HG03558 (cell line): Measurements from ENCODE around the gene HRH3.

Experiments used
- ATAC-seq: cut with Tn5 transposase; IDR thresholded peaks from one replicate; pipeline ENCODE4 v1.9.1; 2021; ENCODE audit warnings: moderate number of reproducible peaks; ENCODE audit not compliant: unreplicated experiment; ENCODE audit errors: extremely low read depth

HRH3 gene

GRCh38 chr20:62217913-62218773 is 1.9 kb downstream of the HRH3 start:
- no peak for ATAC-seq

GRCh38 chr20:62216636-62217566 is 3.2 kb downstream of the HRH3 start:
- ATAC-seq = no peak

DNA sequence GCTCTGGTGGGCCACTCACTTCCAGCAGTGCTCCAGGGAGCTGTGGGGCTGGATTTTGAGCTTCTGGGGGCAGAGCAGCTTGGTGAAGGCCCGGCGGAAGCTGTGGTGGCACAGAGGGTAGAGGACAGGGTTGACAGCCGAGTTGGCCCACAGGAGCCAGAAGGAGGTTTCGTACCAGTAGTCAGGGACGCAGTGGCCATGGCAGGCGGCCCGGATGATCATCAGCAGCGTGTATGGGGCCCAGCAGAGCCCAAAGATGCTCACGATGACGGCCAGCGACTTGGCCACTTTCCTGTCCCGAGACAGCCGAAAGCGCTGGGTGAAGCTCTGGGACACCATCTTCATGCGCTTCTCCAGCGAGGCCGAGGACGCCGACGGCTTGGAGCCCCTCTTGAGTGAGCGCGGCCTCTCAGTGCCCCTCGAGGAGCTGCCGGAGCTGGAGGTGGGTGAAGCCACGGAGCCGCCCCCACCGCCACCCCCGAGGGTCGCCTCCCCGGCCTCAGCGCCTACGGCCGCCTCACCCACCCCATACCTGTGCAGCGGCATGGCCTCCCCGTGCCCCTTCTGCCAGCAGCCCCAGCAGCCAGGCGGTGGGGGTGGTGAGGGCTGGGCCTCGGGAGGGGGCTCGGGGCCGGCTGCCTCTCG is 4.0 kb downstream of the HRH3 start:
- ATAC-seq = no peak

DNA sequence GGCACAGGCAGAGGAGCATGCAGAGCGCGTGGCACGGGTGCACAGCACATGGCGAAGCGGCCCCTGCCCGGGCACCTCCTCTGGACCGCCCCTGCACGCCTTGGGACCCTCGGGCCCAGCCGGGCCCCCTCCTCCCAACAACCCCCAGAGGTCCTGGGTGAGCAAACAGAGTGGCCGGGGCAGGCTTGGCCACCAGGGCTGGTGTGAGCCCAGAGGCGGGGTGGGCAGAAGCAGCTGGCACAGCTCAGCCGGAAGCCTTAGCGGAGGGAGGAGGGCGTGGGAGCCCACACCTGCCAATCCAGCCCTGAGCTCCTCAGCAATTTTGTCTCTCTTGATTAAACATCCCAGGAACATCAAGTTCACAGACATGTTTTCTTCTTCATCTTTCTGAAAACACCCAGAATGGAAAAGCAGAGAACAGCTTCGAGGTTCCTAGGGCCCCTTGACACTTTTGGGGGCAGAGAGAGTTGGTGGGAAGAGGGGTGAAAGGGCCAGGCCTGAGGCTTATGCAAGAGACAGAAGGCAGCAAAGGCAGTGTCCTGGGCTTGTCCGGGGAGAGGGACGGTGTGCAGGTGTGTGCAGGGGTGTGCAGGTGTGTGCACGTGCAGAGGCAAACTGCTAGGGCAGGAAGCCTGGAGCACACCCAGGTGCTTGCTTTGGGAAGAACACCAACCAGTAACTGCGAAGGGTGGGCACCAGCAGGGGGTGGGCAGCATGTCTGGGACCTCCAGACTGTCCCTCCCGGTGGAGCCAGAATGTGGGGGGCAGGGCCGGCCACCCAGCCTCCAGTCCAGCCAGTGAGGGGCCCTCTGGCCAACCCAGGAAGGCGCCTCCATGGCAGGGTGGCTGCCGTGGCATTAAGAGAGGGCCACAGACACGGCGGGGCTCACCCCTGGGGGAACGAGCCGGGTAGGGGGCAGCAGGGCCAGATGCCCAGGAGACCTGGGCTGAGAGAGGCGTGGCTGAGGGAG is 4.8 kb downstream of the HRH3 start:
- ATAC-seq = no peak

DNA sequence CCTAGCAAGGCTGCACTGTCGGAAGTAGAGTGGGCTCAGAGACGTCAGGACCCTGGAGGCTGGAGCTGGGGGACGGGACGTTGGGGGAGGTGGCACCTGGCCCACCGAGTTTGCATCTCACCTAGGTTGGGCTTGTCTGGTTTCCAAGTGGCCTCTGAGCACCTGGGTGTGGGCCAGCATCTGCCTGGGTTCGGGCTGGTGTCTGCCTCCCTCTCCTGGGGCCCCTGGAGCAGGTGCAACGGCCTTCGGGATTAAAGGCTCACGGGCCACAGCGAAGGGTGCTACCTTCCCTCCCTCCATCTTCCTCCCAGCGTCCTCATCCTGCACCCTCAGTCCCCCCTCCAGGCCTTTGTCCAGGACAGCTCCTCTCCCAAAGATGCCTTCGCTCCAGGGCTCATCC is 6.0 kb downstream of the HRH3 start:
- ATAC-seq = no peak

DNA sequence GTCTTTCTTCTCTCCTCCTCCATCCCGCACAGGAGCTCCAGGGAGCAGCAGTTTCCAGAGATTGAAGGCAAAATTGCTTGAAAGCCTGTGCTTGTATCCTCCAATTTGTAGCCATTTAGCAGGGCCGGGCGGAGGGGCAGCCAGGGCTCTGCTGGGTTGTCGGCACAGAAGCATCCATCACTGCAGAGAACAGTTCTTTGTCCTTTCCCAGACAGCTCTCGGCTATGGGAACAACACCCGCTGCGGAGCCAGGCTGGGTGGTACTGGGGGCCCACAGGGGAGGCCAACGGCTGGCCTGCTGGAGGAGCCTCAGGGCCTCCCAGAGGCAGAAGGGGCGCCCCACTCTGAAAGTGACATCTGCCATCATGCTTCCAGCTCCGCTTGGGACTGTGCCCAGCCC is 7.8 kb downstream of the HRH3 start:
- ATAC-seq = no peak

DNA sequence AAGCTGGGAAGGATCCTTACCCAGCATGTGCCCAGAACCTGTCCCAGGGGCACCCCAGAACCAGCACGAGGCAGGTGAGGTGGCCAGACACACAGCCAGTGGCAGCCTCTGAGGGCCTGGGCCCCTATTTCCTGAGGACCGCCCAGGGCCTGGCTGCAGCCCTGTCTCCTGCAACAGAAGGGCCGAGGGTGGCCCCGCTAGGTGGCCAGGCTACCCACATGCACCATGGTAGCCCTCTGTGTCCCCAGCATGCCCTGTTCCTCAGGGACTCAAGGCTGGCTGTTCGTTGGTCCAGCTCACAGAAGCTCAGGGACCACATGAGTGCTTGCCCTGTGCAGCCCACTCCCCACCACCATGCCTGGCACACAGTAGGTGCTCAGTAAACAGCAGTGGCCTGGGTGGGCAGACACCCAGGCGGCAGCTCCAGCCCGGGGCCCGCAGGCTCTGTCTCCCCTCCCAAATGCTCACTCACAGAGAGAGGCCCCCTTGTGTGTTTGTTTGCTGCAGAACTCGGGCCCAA is 8.2 kb downstream of the HRH3 start:
- no peak for ATAC-seq

DNA sequence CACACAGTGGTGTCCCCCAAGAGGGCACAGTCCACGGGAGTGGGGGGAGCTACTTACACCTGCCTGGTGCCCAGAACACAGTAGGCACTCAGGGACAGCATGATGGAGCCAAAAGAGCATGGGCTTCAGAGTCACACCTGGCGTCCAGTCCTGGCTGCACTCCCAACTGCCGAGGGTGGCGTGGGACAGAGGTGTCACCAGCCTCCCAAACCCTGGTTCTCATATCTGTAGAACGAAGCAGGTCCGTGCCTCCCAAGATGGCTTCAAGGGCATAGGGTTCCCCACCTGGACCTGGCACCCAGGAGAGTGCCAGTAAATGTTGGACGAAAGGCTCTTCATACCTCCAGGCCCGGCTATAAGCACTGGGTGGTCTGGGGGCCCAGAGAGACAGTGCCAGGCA is 8.9 kb downstream of the HRH3 start:
- no peak for ATAC-seq

GRCh38 chr20:62210496-62210855 is 9.6 kb downstream of the HRH3 start:
- ATAC-seq = no peak

DNA sequence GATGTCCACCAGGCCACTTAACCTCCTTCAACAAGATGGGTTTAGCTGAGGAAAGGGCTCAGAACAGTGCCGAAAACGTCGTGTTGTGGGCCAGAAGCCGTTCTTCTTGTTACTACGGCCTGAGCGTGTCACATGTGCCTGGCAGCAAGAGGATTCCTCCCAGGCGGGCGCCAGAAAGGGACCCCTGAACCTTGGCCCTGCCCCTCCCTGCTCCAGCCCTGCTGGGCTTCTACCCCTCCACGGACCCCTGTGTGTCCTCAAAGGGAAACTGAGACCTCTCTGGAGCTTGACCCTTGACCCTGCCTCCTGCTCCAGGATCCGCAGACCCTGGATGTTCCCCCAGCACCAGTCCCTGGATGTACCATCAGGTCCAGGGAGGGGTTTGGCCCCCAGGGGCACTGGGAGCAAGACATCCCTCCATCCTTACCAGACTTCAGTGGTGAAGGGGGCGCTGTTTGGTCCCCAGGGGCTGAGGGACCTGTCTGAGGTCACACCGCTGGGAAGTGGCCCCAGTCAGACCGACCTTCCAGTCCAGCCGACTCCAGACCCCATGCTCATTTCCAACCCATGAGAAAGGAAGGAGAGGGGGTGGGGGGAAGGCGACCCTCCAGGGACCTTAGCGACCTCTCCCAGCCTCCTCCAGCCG is 10.1 kb downstream of the HRH3 start:
- no peak for ATAC-seq

- ATAC-seq = no peak
Observed at GRCh38 chr20:62208795-62209755, 11.0 kb downstream of the HRH3 start.

DNA sequence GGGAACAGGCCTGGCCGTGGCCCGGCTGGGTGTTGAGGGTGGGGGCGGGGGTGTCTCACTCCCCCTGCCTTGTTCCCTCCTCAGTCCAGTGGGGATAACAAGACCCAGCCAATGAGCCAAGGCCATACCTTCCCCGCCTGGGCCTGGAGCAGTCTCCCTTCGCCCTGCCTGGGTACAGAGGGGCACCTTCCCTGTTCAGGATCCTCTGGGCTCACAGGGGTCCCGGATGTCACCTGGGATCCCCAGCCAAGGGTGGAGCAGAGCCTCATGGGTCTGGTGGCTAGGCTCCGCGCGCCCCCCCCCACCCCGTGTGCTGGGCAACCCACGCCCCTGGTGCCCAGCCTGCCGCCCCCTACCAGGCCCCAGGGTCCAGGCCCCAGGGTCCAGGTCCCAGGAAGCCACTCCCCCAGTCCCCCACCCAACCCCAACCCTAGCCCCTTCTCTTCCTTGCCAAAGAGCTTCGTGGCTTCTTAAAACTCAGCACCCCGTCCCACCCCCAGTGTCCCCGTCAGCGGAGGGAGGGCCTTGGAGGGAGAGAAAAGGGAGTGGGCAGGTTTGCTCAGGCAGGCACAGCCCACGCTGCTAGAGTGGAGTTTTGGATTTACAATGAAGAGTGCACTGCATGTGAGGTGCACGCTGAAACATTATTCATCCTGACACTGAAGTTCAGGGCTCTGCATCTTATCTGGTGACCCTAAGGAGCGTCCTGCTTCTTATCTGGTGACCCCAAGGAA is 11.8 kb downstream of the HRH3 start:
- ATAC-seq = no peak

DNA sequence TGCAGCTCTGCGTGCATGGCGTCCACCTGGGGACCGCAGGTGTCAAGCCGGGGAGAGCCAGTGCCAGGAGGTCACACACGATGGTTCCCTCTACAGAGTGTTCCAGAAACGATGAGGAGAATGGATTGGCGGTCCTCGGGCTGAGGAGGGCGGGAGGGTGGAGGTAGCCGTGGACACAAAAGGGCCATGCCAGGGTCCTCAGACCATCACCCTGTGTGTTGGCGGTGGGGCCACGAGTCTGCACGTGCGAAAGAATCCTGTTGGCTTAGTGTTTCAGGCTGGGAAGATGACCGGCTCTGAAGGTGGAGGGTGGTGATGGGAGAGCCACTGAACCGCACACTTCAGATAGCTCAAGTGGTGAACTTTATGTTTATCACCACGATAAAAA is 13.7 kb downstream of the HRH3 start:
- no peak for ATAC-seq

DNA sequence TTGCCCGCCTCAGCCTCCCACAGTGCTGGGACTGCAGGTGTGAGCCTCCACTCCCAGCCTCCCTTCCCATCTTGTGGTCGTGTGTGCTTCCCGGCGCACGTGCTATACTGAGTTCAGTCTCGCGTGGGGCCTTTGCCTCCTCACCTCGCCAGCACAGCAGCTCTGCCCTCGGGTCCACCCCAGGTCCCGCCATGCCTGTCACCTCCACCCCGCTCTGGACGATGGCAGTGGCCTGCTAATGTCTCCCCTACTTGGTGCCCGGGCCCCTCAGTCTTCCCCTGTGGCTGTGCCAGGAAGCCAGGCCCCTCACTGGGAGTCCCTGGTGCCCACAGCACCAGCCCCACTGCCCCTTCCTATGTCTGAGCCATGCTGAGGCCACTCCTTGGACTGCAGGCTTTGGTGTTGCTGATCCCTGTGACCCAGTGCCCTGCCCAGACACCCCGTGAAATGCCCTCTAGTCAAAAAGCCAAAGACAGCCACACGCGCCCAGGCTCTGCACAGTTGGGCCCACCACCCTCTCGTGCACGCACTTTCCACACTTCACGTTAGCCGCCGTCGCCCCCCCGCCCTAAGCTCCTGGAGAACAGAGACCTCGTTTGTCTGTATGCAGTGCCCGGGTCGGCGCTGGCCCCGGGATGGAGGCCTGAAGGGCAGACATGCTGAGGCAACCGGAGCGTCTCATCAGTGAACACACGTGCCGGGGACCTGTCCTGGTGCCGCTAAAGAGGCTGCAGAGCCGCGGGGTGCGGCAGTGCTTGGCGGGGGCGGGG is 14.3 kb downstream of the HRH3 start:
- no peak for ATAC-seq

- ATAC-seq = no peak
Observed at GRCh38 chr20:62203378-62204030, 16.6 kb downstream of the HRH3 start.
